ENCODE measurements around the gene DRAXIN.

The DRAXIN gene

GRCh38 chr1:11735854-11736745, 44.6 kb downstream of the DRAXIN start, which contains the start of gene AGTRAP:
TSS of gene AGTRAP (plus strand) at chr1:11736136. CDS start at chr1:11736209, 73 bp downstream.
- in situ Hi-C loops (cut with MboI; ENCODE audit: low sequenced_read_pairs) = no loop called here

- in situ Hi-C loops (cut with MboI; ENCODE audit: low sequenced_read_pairs) = no loop called here
These were observed 45.5 kb downstream of the DRAXIN start for GRCh38 chr1:11736746-11737639.

- in situ Hi-C loops (cut with MboI; ENCODE audit: low sequenced_read_pairs) = no loop called here
These were observed 46.6 kb downstream of the DRAXIN start for GRCh38 chr1:11738096-11738495.

GRCh38 chr1:11738783-11739182, 47.3 kb downstream of the DRAXIN start:
- in situ Hi-C loops (cut with MboI; ENCODE audit: low sequenced_read_pairs) = no loop called here

- in situ Hi-C loops (cut with MboI; ENCODE audit: low sequenced_read_pairs) = no loop called here
These were observed 49.0 kb downstream of the DRAXIN start for GRCh38 chr1:11740258-11741192.

- in situ Hi-C loops (cut with MboI; ENCODE audit: low sequenced_read_pairs) = no loop called here
These were observed 50.0 kb downstream of the DRAXIN start for GRCh38 chr1:11741482-11741881.

GRCh38 chr1:11741919-11742558, 50.5 kb downstream of the DRAXIN start:
- in situ Hi-C loops (cut with MboI; ENCODE audit: low sequenced_read_pairs) = no loop called here

GRCh38 chr1:11744287-11744686, 52.8 kb downstream of the DRAXIN start:
- in situ Hi-C loops (cut with MboI; ENCODE audit: low sequenced_read_pairs) = no loop called here

GRCh38 chr1:11746092-11746491, 54.6 kb downstream of the DRAXIN start:
- in situ Hi-C loops (cut with MboI; ENCODE audit: low sequenced_read_pairs) = no loop called here

- in situ Hi-C loops (cut with MboI; ENCODE audit: low sequenced_read_pairs) = no loop called here
These were observed 55.4 kb downstream of the DRAXIN start for GRCh38 chr1:11746795-11747487.

- in situ Hi-C loops (cut with MboI; ENCODE audit: low sequenced_read_pairs) = no loop called here
These were observed 57.0 kb downstream of the DRAXIN start for GRCh38 chr1:11748294-11749202.

GRCh38 chr1:11749203-11749689, 57.7 kb downstream of the DRAXIN start:
- in situ Hi-C loops (cut with MboI; ENCODE audit: low sequenced_read_pairs) = no loop called here

- in situ Hi-C loops (cut with MboI; ENCODE audit: low sequenced_read_pairs) = no loop called here
These were observed 58.5 kb downstream of the DRAXIN start for GRCh38 chr1:11749996-11750395.

- in situ Hi-C loops (cut with MboI; ENCODE audit: low sequenced_read_pairs) = no loop called here
These were observed 59.6 kb downstream of the DRAXIN start for GRCh38 chr1:11751087-11751486.

GRCh38 chr1:11752359-11753088, 61.0 kb downstream of the DRAXIN start:
- in situ Hi-C loops (cut with MboI; ENCODE audit: low sequenced_read_pairs) = no loop called here

- in situ Hi-C loops (cut with MboI; ENCODE audit: low sequenced_read_pairs) = no loop called here
These were observed 62.2 kb downstream of the DRAXIN start for GRCh38 chr1:11753555-11754208.

GRCh38 chr1:11757047-11757446, 65.5 kb downstream of the DRAXIN start:
- in situ Hi-C loops (cut with MboI; ENCODE audit: low sequenced_read_pairs) = no loop called here

Measured in HL-60/S4 treated with retinoic acid at 250 ng/mL for 4 days and 3 days (cell line).